Lung microvascular endothelial cell (primary cell): Measurements from ENCODE around the gene MRGPRX1. TPM values are rescaled to one million over a fixed set of nuclear protein-coding genes. Genes with fewer than 3 reads are reported as not detected.

Experiments used
- total RNA-seq: library from RNA; depleted of rRNA; stranded (reverse); fragments of >200 nt; gene quantifications from 2 replicates; pipeline ENCODE4 v1.2.1, GENCODE V29; 2014

MRGPRX1 gene
- total RNA-seq, 1 donor from 2014 or later = not detected

Other genes with a start within 250 kb of the MRGPRX1 start
- 2.4 and 6.3 TPM in 2 replicates for gene TMEM86A, start 240.6 kb downstream of the MRGPRX1 start, total RNA-seq
- under 0.01 and 0.22 TPM in 2 replicates for gene IGSF22, start 213.2 kb downstream of the MRGPRX1 start, total RNA-seq
- gene PTPN5, start 147.6 kb downstream of the MRGPRX1 start, total RNA-seq = not detected in 2 replicates
- not detected in 2 replicates for gene MRGPRX2, start 121.3 kb upstream of the MRGPRX1 start, total RNA-seq
- 13.9 and 25.7 TPM in 2 replicates for gene ZDHHC13, start 177.8 kb upstream of the MRGPRX1 start, total RNA-seq